GM12892 (cell line): ENCODE measurements around the gene NFE2L3.

ENCODE experiments used
- POLR2A ChIP-seq: IDR thresholded peaks from 2 replicates; pipeline ENCODE4 v1.6.1; 2011; ENCODE audit warnings: low read depth, low read length, control low read depth
- POLR2AphosphoS5 ChIP-seq: IDR thresholded peaks from 2 replicates; pipeline ENCODE4 v1.6.1; 2011; ENCODE audit warnings: low read depth, low read length, control low read depth

- TF ChIP-seq POLR2A (no peak), POLR2AphosphoS5 (no peak)
Observed at GRCh38 chr7:26172048-26172447, 20.1 kb downstream of the NFE2L3 start.
